PC-9 (cell line): Measurements from ENCODE around the gene SH3RF1. TPM values are rescaled to one million over a fixed set of nuclear protein-coding genes. Genes with fewer than 3 reads are reported as not detected.

Experiments used
- BruUV-seq: library from RNA; stranded (reverse); fragments of 400-500 nt; replicated peaks from 2 replicates; lab custom pipeline; 2021; lab: Mats Ljungman, UMichigan
- CTCF ChIA-PET: fragments of 300-600 bp; sonication (Branson Sonifier 250); formaldehyde crosslinking; loops from one replicate; lab custom pipeline; 2022; ENCODE audit warnings: antibody characterized with exemption; lab: Charles Lee
- POLR2A ChIA-PET: fragments of 300-600 bp; sonication (Branson Sonifier 250); formaldehyde crosslinking; loops from one replicate; lab custom pipeline; 2022; ENCODE audit warnings: antibody characterized with exemption; ENCODE audit not compliant: unreplicated experiment; lab: Charles Lee
- DNase-seq, 2 experiments: peaks; one replicate each; pipeline versions ENCODE4 v3.0.0 to v3.0.0-alpha.2; 2015 to 2022; ENCODE audit warnings: mixed read lengths in 1 of 2
- H2AFZ ChIP-seq: fragments of 200-600 bp; sonication (generic); 2 replicates; pipeline ENCODE4 v1.8.1; 2017; ENCODE audit warnings: antibody characterized with exemption
- H3F3A ChIP-seq: fragments of 200-600 bp; sonication (generic); 2 replicates; pipeline ENCODE4 v1.8.1; 2017; ENCODE audit warnings: antibody characterized with exemption, mild to moderate bottlenecking, low read depth; ENCODE audit not compliant: insufficient read depth
- H3K27ac ChIP-seq: fragments of 200-600 bp; sonication (generic); 2 replicates; pipeline ENCODE4 v1.6.1; 2016; ENCODE audit warnings: mixed run types
- H3K27me3 ChIP-seq: fragments of 200-600 bp; sonication (generic); 2 replicates; pipeline ENCODE4 v1.6.1; 2016; ENCODE audit warnings: low read depth, mixed run types; ENCODE audit not compliant: insufficient read depth
- H3K36me3 ChIP-seq: fragments of 200-600 bp; sonication (generic); 2 replicates; pipeline ENCODE4 v1.6.1; 2016; ENCODE audit warnings: low read depth, mixed run types
- H3K4me1 ChIP-seq: fragments of 200-600 bp; sonication (generic); replicated peaks from 2 replicates; pipeline ENCODE4 v1.6.1; 2016; ENCODE audit warnings: mixed run types; ENCODE audit not compliant: insufficient read depth
- H3K4me2 ChIP-seq: fragments of 200-600 bp; sonication (generic); 2 replicates; pipeline ENCODE4 v1.6.1; 2017; ENCODE audit warnings: mixed run types
- H3K4me3 ChIP-seq: fragments of 200-600 bp; sonication (generic); 2 replicates; pipeline ENCODE4 v1.6.1; 2016; ENCODE audit warnings: mixed run types
- H3K79me2 ChIP-seq: fragments of 200-600 bp; sonication (generic); 2 replicates; pipeline ENCODE4 v1.6.1; 2017; ENCODE audit warnings: low read depth, mixed run types
- H3K9me2 ChIP-seq: fragments of 200-600 bp; sonication (generic); 2 replicates; pipeline ENCODE4 v1.8.1; 2017; ENCODE audit warnings: mild to moderate bottlenecking; ENCODE audit not compliant: insufficient read depth
- H3K9me3 ChIP-seq: fragments of 200-600 bp; sonication (generic); 2 replicates; pipeline ENCODE4 v1.8.1; 2016; ENCODE audit warnings: low read depth; ENCODE audit not compliant: insufficient read depth
- H4K20me1 ChIP-seq: fragments of 200-600 bp; sonication (generic); 2 replicates; pipeline ENCODE4 v1.8.1; 2017; ENCODE audit not compliant: insufficient read depth
- CTCF ChIP-seq: fragments of 200-600 bp; sonication (generic); conservative IDR thresholded peaks from 2 replicates; pipeline ENCODE4 v1.6.1; 2017; ENCODE audit warnings: mixed run types, antibody characterized with exemption, mild to moderate bottlenecking, moderate library complexity
- EZH2 ChIP-seq: fragments of 200-600 bp; sonication (generic); IDR thresholded peaks from 2 replicates; pipeline ENCODE4 v1.8.0; 2017; ENCODE audit warnings: antibody characterized with exemption, low read depth
- intact Hi-C: fragments of 100-400 bp; cut with micrococcal nuclease; formaldehyde crosslinking; loops from one replicate; pipeline ENCODE4 v1.10.0; 2022; ENCODE audit not compliant: unreplicated experiment
- total RNA-seq: library from RNA; stranded (reverse); gene quantifications from 2 replicates; pipeline ENCODE4 v1.2.3, GENCODE V29; 2021

The SH3RF1 gene
- total RNA-seq, 1 experiment from 2014 or later: 26.4 TPM

GRCh38 chr4:169236873-169237626 is 33.7 kb downstream of the SH3RF1 start:
- Histone ChIP-seq H4K20me1 (no peaks in the 10 kb centered on the region; the same call in 1 of the 2 replicates), H3K9me3 (no peaks in the 10 kb centered on the region), H3K27me3 (no peaks in the 10 kb centered on the region), H3K36me3 (no peaks in the 10 kb centered on the region), H3K79me2 (peaks cover 78% of the 10 kb centered on the region), H3F3A (0 out of 2 replicates have a peak, but pooled peaks cover 3% of the 10 kb centered on the region), H3K4me2 (no peak overlapping the region), H3K9me2 (no peaks in the 10 kb centered on the region), H3K27ac (no peak overlapping the region), H3K4me1 (no peaks in the 10 kb centered on the region; the same call in 1 of the 2 replicates), H3K4me3 (no peak overlapping the region), H2AFZ (no peak overlapping the region)
- BruUV-seq: no TSS peak
- TF ChIP-seq EZH2 (no peak), CTCF (no peak)
- ChIA-PET POLR2A (interaction anchor here (0.6 kb wide), 1 partner anchor 21 kb away, joined by 4 read pairs; no protein-coding TSS in a partner anchor), CTCF (no interaction called here)
- intact Hi-C loops: loop anchor here (2.0 kb wide), 1 partner anchor 14 kb away; no protein-coding TSS in a partner anchor
- DNase-seq: no peak

- CTCF ChIA-PET: no interaction called here
- Histone ChIP-seq H3K79me2 (peaks cover 70% of the 10 kb centered on the region), H3K4me2 (no peak overlapping the region), H2AFZ (no peak overlapping the region), H3K36me3 (no peaks in the 10 kb centered on the region), H4K20me1 (no peaks in the 10 kb centered on the region; the same call in 1 of the 2 replicates), H3K4me1 (no peaks in the 10 kb centered on the region; the same call in 1 of the 2 replicates), H3K27me3 (no peaks in the 10 kb centered on the region), H3K9me3 (no peaks in the 10 kb centered on the region), H3K9me2 (no peaks in the 10 kb centered on the region), H3F3A (0 out of 2 replicates have a peak, but pooled peaks cover 7% of the 10 kb centered on the region), H3K27ac (no peak overlapping the region), H3K4me3 (no peak overlapping the region)
- TF ChIP-seq CTCF (no peak), EZH2 (no peak)
- POLR2A ChIA-PET: no interaction called here
- no TSS peak for BruUV-seq
- intact Hi-C loops: loop anchor here (2.0 kb wide), 1 partner anchor 15 kb away; no protein-coding TSS in a partner anchor
- DNase-seq: no peak
Observed at GRCh38 chr4:169236078-169236477, 34.7 kb downstream of the SH3RF1 start.

GRCh38 chr4:169234137-169234855 is 36.5 kb downstream of the SH3RF1 start:
- CTCF ChIA-PET: no interaction called here
- H2AFZ ChIP-seq: no peak overlapping the region
- TF ChIP-seq EZH2 (no peak), CTCF (no peak)
- peaks cover 60% of the 10 kb centered on the region for H3K79me2 ChIP-seq
- H4K20me1 ChIP-seq: no peaks in the 10 kb centered on the region; the same call in 1 of the 2 replicates
- H3K27ac ChIP-seq: no peak overlapping the region
- intact Hi-C loops: no loop called here
- H3F3A ChIP-seq: peaks cover 16% of the 10 kb centered on the region
- POLR2A ChIA-PET: no interaction called here
- no peak overlapping the region for H3K4me3 ChIP-seq
- H3K9me2 ChIP-seq: no peaks in the 10 kb centered on the region
- no TSS peak for BruUV-seq
- H3K9me3 ChIP-seq: no peaks in the 10 kb centered on the region
- H3K4me1 ChIP-seq: peaks cover 10% of the 10 kb centered on the region
- H3K36me3 ChIP-seq: no peaks in the 10 kb centered on the region
- no peaks in the 10 kb centered on the region for H3K27me3 ChIP-seq
- H3K4me2 ChIP-seq: no peak overlapping the region
- DNase-seq: no peak
